ENCODE results near the gene RPL10. TPM values are rescaled to one million over a fixed set of nuclear protein-coding genes. Genes with fewer than 3 reads are reported as not detected.

Gene RPL10
- total RNA-seq, 1 donor from 2014 or later, result 3,042 TPM

DNA sequence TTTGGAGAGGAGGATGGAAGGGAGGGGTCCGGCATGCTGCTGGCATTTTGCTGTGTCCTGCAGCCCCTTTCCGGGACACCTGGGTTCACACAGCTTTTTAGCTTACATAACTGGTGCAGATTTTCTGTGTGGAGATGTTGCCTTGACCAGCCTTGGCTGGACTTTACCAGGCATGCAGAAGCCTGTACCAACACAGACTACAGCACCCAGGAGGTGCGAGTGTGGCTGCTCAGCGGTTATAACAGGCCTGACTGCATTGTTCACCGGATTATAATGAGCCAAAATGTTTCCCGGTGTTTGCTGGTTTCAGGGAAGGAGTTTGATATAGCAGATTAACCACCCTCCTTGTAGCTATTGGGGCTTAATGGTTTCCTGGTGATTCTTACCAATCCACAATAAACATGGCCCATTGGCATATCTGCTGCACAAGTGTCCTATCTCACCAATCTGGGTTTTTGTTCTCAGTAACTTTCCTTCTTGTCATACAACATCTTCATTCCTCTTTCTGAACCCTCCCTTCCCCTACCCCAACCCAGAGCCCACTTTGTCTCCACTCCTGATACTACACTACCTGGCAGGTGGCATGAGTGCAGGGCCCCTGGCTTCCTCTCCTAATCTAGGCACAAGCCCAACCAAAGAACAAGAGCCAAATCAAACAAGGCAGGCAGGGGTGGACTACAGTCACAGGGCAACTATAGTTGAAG, 3.9 kb downstream of the RPL10 start:
- H3K4me1 Mint-ChIP-seq (ENCODE audit: unreplicated experiment), result peaks cover 15% of the 10 kb centered on the region
- peaks cover 20% of the 10 kb centered on the region for H3K36me3 Mint-ChIP-seq
- H3K4me3 Mint-ChIP-seq, result peak overlapping the region; percentile 20
- H3K27me3 Mint-ChIP-seq, result peaks cover 5% of the 10 kb centered on the region
- no peak for DNase-seq (ENCODE audit: extremely low spot score, unreplicated experiment)
- TF ChIP-seq CTCF (conservative IDR thresholded peaks at IDR 0.05), result no peak
- H3K27ac Mint-ChIP-seq, result peak overlapping the region; percentile 72
- no peaks in the 10 kb centered on the region for H3K9me3 Mint-ChIP-seq

DNA sequence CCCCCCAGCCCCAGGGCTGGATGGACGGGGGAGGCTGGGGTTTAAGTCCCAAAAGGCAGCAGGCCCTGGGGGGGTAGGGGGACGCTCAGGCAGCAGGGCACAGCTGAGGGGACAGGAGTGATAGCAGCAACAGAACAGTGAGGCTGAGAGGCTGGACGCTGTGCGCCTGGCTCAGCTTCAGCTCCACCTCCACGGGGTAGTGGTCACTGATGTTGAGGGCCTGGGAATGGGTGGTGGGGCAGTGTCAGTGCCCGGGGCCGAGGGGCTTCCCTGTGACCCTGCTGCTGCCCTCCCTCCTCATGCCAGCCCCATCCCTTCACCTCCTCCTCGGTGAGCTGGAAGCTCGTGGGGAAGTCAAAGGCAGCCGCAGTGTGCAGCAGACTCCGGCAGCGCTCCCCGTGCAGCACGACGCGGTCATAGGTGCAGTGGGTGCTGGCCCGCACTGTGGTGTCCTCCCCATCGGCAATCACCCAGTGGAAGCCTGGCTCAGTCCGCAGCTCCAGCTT, 4.5 kb downstream of the RPL10 start:
- Mint-ChIP-seq H3K4me1 (ENCODE audit: unreplicated experiment) (peaks cover 15% of the 10 kb centered on the region), H3K27ac (peak overlapping the region; percentile 72), H3K27me3 (peaks cover 5% of the 10 kb centered on the region), H3K36me3 (peaks cover 20% of the 10 kb centered on the region), H3K9me3 (no peaks in the 10 kb centered on the region), H3K4me3 (no peak overlapping the region)
- no peak for DNase-seq (ENCODE audit: extremely low spot score, unreplicated experiment)
- no peak for TF ChIP-seq CTCF (conservative IDR thresholded peaks at IDR 0.05)

DNA sequence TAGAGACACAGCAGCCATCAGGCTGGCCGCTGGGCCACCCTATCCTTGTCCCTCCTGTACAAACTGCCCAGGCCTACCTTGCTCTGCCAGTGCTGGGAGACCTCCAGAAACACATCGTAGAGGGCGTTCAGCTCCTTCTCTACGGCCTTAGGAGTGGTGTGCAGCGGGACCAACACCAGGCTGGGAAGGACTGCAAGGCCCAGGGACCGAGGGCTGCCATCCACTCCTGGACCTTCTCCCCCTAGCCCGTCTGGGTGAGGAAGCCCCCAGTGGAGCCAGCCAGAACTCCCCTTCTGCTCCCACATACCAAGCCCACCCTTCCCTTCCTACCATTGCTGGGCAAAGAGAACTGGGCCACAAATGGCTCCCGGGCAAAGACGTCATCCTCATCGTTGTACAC, 5.0 kb downstream of the RPL10 start:
- no peak for TF ChIP-seq CTCF (conservative IDR thresholded peaks at IDR 0.05)
- peaks cover 15% of the 10 kb centered on the region for H3K4me1 Mint-ChIP-seq (ENCODE audit: unreplicated experiment)
- H3K9me3 Mint-ChIP-seq, result no peaks in the 10 kb centered on the region
- peak overlapping the region; percentile 13 for H3K27ac Mint-ChIP-seq
- DNase-seq (ENCODE audit: extremely low spot score, unreplicated experiment), result no peak
- H3K27me3 Mint-ChIP-seq, result peaks cover 2% of the 10 kb centered on the region
- peaks cover 17% of the 10 kb centered on the region for H3K36me3 Mint-ChIP-seq
- no peak overlapping the region for H3K4me3 Mint-ChIP-seq

DNA sequence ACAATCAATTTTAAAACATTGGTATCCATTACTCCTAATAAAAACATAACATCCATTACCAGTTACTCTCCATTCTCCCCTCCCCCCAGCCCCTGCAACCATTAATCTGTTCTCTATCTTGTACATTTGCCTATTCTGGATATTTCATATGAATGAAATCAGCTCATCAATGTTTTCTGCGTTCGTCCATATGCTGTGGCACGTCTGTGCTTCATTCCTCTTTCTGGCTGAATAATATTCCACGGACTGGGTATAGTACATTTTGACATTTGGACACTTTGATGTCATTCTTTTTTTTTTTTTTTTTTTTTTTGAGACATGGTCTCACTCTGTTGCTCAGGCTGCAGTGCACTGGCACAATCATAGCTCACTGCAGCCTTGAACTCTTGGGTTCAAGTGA, 5.7 kb downstream of the RPL10 start:
- TF ChIP-seq CTCF (conservative IDR thresholded peaks at IDR 0.05), result no peak
- Mint-ChIP-seq H3K4me1 (ENCODE audit: unreplicated experiment) (peaks cover 12% of the 10 kb centered on the region), H3K36me3 (peaks cover 11% of the 10 kb centered on the region), H3K9me3 (no peaks in the 10 kb centered on the region), H3K27ac (peak overlapping the region; percentile 13), H3K27me3 (no peaks in the 10 kb centered on the region), H3K4me3 (no peak overlapping the region)
- no peak for DNase-seq (ENCODE audit: extremely low spot score, unreplicated experiment)

DNA sequence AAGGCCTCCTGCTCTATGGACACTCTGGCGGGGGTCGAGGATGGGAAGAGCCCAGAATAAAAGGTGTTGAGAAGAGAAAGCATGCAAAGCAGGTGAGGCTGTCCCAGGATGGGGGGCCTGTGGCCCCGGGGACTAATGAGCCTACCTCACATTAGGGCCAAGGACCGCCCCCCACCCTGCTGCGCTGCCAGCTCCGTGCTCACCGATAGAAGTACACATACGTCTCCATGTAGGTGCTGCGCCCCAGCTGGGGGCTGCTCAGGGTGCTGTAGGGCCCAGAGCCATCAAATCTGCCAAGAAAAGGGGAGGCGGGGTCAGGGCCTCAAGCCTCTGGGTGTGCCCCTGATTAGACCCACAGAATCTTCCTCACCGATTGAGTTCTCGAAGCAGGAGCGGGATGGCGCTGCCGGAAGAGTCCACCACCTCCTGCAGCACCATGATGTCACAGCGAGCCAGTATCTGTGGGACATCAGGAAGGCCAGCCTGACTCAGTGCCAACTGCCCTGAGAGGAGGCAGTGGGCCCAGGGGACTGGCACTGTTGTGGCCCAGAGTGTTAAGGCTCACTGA, 6.5 kb downstream of the RPL10 start:
- H3K9me3 Mint-ChIP-seq, result no peaks in the 10 kb centered on the region
- DNase-seq (ENCODE audit: extremely low spot score, unreplicated experiment), result no peak
- H3K4me1 Mint-ChIP-seq (ENCODE audit: unreplicated experiment), result peaks cover 6% of the 10 kb centered on the region
- no peak overlapping the region for H3K27ac Mint-ChIP-seq
- no peak overlapping the region for H3K4me3 Mint-ChIP-seq
- H3K36me3 Mint-ChIP-seq, result peaks cover 2% of the 10 kb centered on the region
- no peak for TF ChIP-seq CTCF (conservative IDR thresholded peaks at IDR 0.05)
- no peaks in the 10 kb centered on the region for H3K27me3 Mint-ChIP-seq

Measured in type B pancreatic cell (in vitro differentiated cells).